Loucy (cell line): ENCODE data around the gene ADM2.

ENCODE experiments used
- H2AFZ ChIP-seq: fragments of 200-600 bp; sonication (generic); 2 replicates; pipeline ENCODE4 v1.6.0; 2016; ENCODE audit warnings: antibody characterized with exemption, mild to moderate bottlenecking, low read length, moderate library complexity
- H3F3A ChIP-seq: fragments of 200-600 bp; 2 replicates; pipeline ENCODE4 v1.6.0; 2016; ENCODE audit warnings: antibody characterized with exemption, low read depth, mild to moderate bottlenecking
- H3K27me3 ChIP-seq: fragments of 200-600 bp; sonication (generic); 2 replicates; pipeline ENCODE4 v1.6.1; 2014; ENCODE audit warnings: low read length, mild to moderate bottlenecking; ENCODE audit not compliant: insufficient read depth, poor library complexity, severe bottlenecking
- H3K36me3 ChIP-seq: fragments of 200-600 bp; sonication (generic); 2 replicates; pipeline ENCODE4 v1.6.1; 2016; ENCODE audit warnings: low read length; ENCODE audit not compliant: insufficient read depth
- H3K4me1 ChIP-seq: fragments of 200-600 bp; sonication (generic); 2 replicates; pipeline ENCODE4 v1.5.1; 2014; ENCODE audit warnings: low read length, mild to moderate bottlenecking; ENCODE audit not compliant: insufficient read depth, poor library complexity, severe bottlenecking
- H3K4me2 ChIP-seq: fragments of 200-600 bp; sonication (generic); 2 replicates; pipeline ENCODE4 v1.6.0; 2014; ENCODE audit warnings: antibody characterized with exemption, low read length, low read depth, mild to moderate bottlenecking; ENCODE audit not compliant: poor library complexity, severe bottlenecking
- H3K4me3 ChIP-seq: fragments of 200-600 bp; sonication (generic); 2 replicates; pipeline ENCODE4 v1.5.1; 2014; ENCODE audit warnings: low read length, mild to moderate bottlenecking, mixed read lengths; ENCODE audit not compliant: poor library complexity, severe bottlenecking
- H3K79me2 ChIP-seq: fragments of 200-600 bp; sonication (generic); 2 replicates; pipeline ENCODE4 v1.6.1; 2014; ENCODE audit warnings: low read length; ENCODE audit not compliant: insufficient read depth
- H3K9ac ChIP-seq: fragments of 200-600 bp; sonication (generic); 2 replicates; pipeline ENCODE4 v1.6.0; 2014; ENCODE audit warnings: mild to moderate bottlenecking, low read depth, low read length, moderate library complexity; ENCODE audit not compliant: poor library complexity, severe bottlenecking
- H3K9me2 ChIP-seq: fragments of 200-600 bp; sonication (generic); replicated peaks from 2 replicates; pipeline ENCODE4 v1.6.1; 2016; ENCODE audit warnings: low read depth, low read length, mixed read lengths
- H3K9me3 ChIP-seq: fragments of 200-600 bp; sonication (generic); 2 replicates; pipeline ENCODE4 v1.6.1; 2014; ENCODE audit warnings: mild to moderate bottlenecking, antibody characterized with exemption, low read length, low read depth; ENCODE audit not compliant: insufficient read depth
- H4K20me1 ChIP-seq: fragments of 200-600 bp; sonication (generic); 2 replicates; pipeline ENCODE4 v1.6.0; 2014; ENCODE audit warnings: antibody characterized with exemption, low read length, mild to moderate bottlenecking; ENCODE audit not compliant: insufficient read depth, poor library complexity, severe bottlenecking
- EZH2phosphoT487 ChIP-seq: fragments of 200-600 bp; IDR thresholded peaks from 2 replicates; pipeline ENCODE4 v1.6.1; 2018; ENCODE audit warnings: antibody characterized with exemption, mild to moderate bottlenecking, moderate library complexity, borderline replicate concordance
- TF ChIP-seq, protein P1 (sequence below): fragments of 200-600 bp; sonication (generic); conservative IDR thresholded peaks from 2 replicates; pipeline ENCODE4 v1.5.1; 2014; ENCODE audit warnings: mild to moderate bottlenecking, antibody characterized with exemption, low read length

Gene ADM2

DNA sequence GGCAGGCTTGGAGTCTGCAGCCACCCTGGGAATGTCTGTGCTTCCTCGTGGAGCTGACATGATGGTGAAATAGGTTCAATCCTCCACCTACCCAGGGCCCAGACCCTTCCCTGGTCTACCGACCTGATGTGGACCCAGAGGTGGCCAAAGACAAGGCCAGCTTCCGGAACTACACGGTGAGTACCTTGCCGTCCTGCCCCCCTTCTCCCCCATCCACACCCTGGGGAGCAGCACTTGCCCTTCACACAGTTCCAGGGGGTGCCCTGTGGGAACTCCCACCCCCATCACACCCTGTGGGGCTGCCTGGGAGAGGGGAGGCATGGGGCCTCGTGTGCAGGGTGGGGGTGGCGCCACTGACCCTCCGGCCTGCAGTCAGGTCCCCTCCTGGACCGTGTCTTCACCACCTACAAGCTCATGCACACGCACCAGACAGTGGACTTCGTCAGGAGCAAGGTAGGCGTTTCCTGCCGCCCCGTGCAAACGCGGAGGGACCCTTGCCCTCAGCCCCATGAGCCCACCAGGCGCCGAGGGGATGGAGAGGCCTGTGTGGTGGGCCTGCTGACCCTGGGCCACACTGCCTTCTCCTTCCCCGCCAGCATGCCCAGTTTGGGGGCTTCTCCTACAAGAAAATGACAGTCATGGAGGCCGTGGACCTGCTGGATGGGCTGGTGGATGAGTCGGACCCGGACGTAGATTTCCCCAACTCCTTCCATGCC is 6.1 kb downstream of the ADM2 start:
- Histone ChIP-seq H3K4me2 (no peak overlapping the region), H2AFZ (no peak overlapping the region), H3K4me3 (no peak overlapping the region)

DNA sequence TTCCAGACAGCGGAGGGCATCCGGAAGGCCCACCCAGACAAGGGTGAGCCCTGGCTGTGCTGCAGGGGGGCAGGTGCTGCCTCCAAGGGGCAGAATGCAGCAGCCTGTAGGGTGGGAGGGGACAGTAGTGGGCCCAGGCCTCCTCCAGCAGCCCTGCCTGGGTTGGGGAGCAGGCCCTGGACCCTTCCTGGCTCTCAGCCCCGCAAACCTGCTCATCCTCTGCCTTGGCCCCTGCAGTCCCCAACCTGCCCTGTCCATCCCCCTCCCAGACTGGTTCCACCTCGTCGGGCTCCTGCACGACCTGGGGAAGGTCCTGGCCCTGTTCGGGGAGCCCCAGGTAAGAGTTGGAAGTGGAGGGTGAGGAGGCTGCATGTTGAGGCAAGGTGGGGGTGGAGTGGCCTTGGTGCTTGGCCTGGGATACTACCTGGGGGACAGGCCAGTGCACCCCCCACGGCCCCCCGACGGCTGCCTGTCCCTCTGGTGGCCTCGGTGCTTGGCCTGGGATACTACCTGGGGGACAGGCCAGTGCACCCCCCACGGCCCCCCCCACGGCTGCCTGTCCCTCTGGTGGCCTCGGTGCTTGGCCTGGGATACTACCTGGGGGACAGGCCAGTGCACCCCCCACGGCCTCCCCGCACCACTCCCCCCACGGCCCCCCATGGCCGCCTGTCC is 6.8 kb downstream of the ADM2 start:
- no peak overlapping the region for H3K9ac ChIP-seq
- TF ChIP-seq, protein P1, sequence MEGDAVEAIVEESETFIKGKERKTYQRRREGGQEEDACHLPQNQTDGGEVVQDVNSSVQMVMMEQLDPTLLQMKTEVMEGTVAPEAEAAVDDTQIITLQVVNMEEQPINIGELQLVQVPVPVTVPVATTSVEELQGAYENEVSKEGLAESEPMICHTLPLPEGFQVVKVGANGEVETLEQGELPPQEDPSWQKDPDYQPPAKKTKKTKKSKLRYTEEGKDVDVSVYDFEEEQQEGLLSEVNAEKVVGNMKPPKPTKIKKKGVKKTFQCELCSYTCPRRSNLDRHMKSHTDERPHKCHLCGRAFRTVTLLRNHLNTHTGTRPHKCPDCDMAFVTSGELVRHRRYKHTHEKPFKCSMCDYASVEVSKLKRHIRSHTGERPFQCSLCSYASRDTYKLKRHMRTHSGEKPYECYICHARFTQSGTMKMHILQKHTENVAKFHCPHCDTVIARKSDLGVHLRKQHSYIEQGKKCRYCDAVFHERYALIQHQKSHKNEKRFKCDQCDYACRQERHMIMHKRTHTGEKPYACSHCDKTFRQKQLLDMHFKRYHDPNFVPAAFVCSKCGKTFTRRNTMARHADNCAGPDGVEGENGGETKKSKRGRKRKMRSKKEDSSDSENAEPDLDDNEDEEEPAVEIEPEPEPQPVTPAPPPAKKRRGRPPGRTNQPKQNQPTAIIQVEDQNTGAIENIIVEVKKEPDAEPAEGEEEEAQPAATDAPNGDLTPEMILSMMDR, result no peak
- TF ChIP-seq EZH2phosphoT487, result no peak

More for the DNA sequence above, 6.1 kb downstream of the ADM2 start:
- Histone ChIP-seq H3K9ac (no peak overlapping the region), H3K4me1 (peaks cover 3% of the 10 kb centered on the region), H3K36me3 (no peaks in the 10 kb centered on the region), H3K27me3 (no peaks in the 10 kb centered on the region), H3K79me2 (no peaks in the 10 kb centered on the region), H4K20me1 (no peaks in the 10 kb centered on the region), H3F3A (no peaks in the 10 kb centered on the region), H3K9me2 (no peaks in the 10 kb centered on the region), H3K9me3 (no peaks in the 10 kb centered on the region)
- TF ChIP-seq, protein P1, result no peak
- TF ChIP-seq EZH2phosphoT487, result no peak

DNA sequence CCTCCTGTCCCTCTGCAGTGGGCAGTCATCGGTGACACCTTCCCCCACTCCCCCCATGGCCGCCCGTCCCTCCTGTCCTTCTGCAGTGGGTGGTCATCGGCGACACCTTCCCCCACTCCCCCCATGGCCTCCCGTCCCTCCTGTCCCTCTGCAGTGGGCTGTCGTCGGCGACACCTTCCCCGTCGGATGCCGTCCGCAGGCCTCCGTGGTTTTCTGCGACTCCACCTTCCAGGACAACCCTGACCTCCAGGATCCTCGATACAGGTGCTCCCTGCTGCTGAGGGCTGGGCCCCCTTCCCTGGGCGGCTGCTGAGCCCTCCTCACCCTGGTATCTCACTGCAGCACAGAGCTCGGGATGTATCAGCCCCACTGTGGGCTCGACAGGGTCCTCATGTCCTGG is 7.5 kb downstream of the ADM2 start:
- peaks cover 3% of the 10 kb centered on the region for H3K4me1 ChIP-seq
- H2AFZ ChIP-seq, result no peak overlapping the region
- H3K36me3 ChIP-seq, result no peaks in the 10 kb centered on the region
- H3K9me3 ChIP-seq, result no peaks in the 10 kb centered on the region
- no peaks in the 10 kb centered on the region for H3F3A ChIP-seq
- no peaks in the 10 kb centered on the region for H3K79me2 ChIP-seq
- no peak overlapping the region for H3K9ac ChIP-seq
- no peak for TF ChIP-seq EZH2phosphoT487
- TF ChIP-seq, protein P1, result no peak
- no peaks in the 10 kb centered on the region for H4K20me1 ChIP-seq
- no peak overlapping the region for H3K4me3 ChIP-seq
- no peak overlapping the region for H3K4me2 ChIP-seq
- no peaks in the 10 kb centered on the region for H3K27me3 ChIP-seq
- H3K9me2 ChIP-seq, result no peaks in the 10 kb centered on the region

More for the DNA sequence above, 6.8 kb downstream of the ADM2 start:
- Histone ChIP-seq H3K4me1 (peaks cover 3% of the 10 kb centered on the region), H3K4me2 (no peak overlapping the region), H3K79me2 (no peaks in the 10 kb centered on the region), H3K9me3 (no peaks in the 10 kb centered on the region), H3K9me2 (no peaks in the 10 kb centered on the region), H2AFZ (no peak overlapping the region), H3K27me3 (no peaks in the 10 kb centered on the region), H3K36me3 (no peaks in the 10 kb centered on the region), H4K20me1 (no peaks in the 10 kb centered on the region), H3F3A (no peaks in the 10 kb centered on the region), H3K4me3 (no peak overlapping the region)
